Measurements from ENCODE around the gene DCLK2. TPM values are rescaled to one million over a fixed set of nuclear protein-coding genes. Genes with fewer than 3 reads are reported as not detected.

The DCLK2 gene
- total RNA-seq, 2 donors from 2014 or later: 7.7 to 9.9 TPM

DNA sequence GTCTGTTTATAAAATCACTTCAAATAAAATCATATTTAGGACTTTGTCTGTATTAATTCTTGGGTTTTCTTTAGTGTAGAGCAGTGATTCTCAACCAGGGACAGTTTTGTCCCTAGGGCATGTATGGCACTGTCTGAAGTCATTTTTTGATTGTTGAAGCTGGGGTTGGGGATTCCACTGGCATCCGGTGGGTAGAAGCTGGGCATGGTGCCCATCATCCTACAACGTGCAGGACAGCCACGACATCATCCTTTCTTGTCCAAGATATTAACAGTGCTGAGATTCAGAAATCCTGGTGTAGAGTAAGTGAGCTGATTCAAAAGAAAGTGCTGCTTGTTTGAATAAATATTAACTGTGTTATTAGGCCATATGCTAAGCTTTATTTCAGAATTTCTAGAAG is 28.6 kb downstream of the DCLK2 start:
- DNase-seq (no peak), ATAC-seq (no peak)
- intact Hi-C loops (cut with DNase I): no loop called here

DNA sequence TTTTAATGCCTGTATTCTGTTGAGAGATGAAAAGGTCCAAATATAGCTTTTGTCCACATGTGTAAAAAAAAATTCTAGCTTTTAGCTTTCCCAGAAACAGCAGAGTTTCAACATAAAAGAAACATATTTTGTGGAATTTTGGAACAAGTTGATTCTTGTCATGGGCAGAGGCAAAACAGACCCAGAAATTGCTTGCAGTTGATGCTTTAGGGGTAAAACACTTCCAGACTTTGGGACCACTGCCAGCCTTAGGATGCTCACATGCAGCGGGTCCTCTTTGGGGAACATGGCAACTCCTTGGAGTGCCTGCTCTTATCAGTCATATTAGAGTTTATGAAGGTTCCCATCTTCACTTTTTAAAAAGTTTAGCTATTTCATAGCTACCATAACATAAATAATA is 30.4 kb downstream of the DCLK2 start:
- ATAC-seq: no peak
- no peak for DNase-seq
- intact Hi-C loops (cut with DNase I): no loop called here

DNA sequence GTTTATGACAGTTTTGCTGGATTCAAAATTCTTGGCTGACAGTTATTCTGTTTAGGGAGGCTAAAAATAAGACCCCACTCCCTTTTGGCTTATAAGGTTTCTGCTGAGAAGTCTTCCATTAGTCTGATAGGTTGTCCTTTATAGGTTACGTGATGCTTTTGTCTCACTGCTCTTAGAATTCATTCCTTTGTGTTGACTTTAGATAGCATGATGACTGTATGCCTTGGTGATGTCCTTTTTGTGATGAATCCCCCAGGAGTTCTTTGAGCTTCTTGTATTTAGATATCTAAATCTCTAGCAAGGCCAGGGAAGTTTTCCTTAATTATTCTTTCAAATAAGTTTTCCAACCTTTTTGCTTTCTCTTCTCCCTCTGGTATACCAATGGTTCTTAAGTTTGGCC is 36.4 kb downstream of the DCLK2 start:
- DNase-seq: no peak
- ATAC-seq: no peak
- intact Hi-C loops (cut with DNase I): no loop called here

DNA sequence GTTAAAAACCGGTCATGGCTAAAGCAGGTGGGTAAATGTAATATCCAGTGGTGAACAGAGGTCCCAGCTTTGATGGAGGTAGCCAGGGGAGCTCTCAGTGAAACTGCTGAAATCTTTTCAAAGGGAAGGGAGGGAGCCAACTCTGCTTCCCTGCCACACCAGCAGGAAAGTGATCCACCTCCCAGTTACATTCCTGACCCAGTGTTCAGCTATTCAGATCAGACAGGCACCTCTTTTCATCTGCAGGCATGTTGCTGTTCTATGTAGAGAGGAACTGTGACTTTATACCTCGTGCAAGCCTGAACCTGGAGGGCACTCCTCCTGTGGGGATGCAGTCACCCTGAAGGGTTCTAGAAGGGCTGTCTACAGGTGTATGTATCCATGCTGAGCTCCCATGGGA is 37.6 kb downstream of the DCLK2 start:
- intact Hi-C loops (cut with DNase I): no loop called here
- ATAC-seq (no peak), DNase-seq (no peak)

DNA sequence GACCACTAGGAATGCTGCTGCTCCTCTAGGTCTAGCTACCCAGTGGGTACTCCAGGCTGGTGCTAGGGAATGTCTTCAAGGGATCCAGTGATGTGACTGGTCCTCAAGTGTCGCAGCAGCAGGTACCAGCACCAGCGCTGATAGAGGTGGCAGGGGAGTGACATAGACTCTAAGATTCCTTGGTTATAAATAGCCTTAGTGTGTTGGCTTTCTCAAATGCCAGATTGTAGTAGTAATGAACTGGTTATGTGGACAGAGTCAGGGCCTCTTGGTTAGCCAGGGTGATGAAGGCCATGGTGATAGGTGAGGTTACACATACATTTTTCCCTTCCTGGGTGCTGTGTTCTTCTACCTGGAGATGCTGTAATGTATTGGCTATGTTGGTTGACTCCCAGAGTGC is 38.3 kb downstream of the DCLK2 start:
- no peak for DNase-seq
- intact Hi-C loops (cut with DNase I): no loop called here

DNA sequence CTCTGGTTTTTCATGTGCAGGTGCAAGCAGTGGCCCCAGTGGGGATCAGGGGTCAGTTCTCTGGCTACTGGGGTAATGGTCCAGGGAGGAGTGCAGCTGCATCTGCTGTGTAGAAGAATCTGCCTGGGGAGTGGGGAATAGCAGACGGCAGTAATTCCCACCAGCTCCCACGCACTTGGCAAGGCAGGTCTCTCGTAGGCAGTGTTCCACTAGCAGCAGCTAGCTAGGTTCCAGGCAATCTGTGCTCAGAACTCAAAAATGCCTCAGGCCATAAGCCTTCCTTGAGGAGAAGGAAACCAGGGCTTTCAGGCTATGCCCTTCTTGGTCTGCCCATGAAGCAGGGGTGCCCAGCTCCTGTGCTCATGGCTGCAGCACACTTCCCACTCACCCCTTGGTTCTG is 38.8 kb downstream of the DCLK2 start:
- intact Hi-C loops (cut with DNase I): no loop called here
- ATAC-seq: peak; percentile 63 to 87
- no peak for DNase-seq

More for the DNA sequence above, 38.3 kb downstream of the DCLK2 start:
- ATAC-seq: peak; percentile 23 to 81

DNA sequence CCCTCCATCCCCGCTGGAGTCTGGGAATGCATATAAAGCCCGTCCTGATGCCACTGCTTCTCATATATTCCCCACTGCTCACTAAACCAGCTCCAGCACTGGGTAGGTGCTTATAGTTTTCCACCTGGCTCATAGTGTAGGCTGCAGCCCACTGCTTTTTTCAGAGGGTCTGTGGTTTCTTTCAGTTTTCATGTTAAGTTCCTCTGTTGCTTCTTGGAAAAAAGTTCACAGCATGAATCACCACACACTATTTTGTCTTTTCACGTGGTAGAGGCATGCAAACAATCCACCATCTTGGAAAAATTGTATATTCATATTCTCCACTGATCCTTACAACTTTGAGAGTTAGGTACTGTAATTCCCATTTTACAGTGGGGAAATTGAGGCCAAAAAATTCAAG is 39.4 kb downstream of the DCLK2 start:
- DNase-seq: no peak
- ATAC-seq: no peak
- intact Hi-C loops (cut with DNase I): no loop called here

DNA sequence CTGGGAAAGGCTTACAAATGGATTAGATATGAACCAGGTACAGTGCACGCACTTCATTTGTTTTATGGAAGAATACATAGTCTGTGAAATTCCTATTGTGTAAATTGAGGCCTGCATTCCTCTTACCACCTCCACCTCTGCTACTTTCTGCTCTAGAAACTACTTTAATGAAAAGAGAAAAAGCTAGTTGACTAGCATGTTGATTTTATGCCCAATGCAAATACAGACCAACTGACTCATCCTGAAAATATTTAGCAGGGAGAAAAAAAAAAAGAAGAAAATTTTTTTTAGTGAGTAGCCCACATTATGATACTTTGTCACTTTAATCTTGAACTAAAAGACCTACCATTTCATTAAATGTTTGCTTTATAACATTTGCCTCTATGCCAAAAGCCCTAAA is 41.2 kb downstream of the DCLK2 start:
- ATAC-seq (no peak), DNase-seq (no peak)
- intact Hi-C loops (cut with DNase I): no loop called here

DNA sequence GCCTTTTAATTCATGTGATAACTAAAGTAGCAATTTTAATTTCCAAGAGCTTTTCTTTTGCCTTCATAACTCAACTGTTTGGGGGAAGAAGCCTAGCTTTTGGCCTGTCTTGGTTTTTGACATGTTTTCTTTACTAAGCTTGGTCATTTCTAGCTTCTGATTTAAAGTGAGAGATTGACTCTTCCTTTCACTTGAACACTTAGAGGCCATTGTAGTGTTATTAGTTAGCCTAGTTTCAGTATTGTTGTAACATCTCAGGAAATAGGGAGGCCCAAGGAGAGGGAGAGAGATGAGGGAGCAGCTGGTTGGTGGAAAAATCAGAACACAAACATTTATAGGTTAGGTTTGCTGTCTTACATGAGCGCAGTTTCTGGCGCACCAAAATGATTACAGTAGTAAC is 44.8 kb downstream of the DCLK2 start:
- no peak for ATAC-seq
- intact Hi-C loops (cut with DNase I): no loop called here
- no peak for DNase-seq

DNA sequence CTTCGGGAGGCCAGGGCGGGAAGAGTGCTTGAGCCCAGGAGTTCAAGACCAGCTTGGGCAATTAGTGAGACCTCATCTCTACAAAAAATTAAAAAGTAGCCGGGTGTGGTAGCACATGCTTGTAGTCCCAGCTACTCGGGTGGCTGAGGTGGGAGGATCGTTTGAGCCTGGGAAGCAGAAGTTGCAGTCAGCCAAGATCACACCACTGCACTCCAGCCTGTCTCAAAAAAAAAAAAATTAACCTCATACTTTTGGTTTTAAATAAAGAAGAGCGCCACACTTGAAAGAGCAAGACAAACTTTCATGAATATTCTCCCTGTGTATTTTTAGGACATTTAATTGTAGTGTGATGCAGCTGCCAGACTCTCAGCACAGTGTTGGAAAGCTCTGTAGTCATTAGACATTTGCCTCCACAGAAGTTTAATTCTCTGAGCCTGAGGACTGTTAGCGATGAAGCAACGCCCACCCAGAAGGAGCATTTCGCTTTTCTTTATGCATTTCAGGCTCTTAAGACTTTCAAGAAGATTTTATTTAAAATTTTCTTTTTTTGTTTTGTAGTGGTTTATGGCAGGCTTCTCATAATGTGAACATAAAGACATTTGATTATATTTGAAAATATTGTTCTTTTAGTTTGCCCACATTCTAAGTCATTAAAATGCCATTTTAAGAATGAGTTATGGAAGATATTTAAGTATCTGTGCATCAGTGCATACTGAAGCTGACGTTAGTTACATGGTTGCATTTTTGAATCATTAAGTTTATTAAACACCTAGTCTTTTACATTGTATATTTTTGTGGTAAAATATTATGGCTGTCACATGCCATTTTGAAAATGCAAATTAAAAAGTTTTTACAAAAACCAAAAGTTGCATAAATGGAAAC is 45.8 kb downstream of the DCLK2 start:
- intact Hi-C loops (cut with DNase I): no loop called here
- DNase-seq (no peak), ATAC-seq (no peak)

DNA sequence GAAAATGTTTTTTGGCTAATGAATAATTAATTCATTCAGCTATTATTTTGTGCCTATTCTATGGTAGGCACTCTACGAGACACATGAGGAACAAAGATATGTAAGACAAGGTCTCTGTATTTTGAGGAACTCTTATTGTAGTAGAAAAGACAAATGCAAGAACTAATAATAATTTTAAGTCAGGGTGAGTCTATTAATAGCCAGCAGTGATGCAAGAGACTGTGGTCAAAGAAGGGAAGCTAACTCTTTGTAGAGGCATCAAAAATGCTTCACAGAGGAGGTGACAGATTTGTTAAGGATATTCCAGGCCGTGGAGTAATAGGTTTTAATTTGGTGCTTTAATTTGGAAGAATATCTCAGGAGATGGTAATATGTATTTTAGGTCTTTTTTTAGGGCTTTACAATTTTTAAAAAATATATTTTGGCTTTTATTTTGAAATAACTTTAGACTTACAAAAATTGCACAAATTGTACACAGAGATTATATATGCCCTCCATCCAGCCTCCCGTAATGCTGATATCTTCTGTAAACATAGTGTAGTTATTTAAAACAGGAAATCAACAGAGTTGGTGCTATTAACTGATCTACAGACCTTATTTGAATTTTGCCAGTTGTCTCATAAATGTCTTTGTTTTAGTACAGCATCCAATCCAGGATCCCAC is 48.1 kb downstream of the DCLK2 start:
- intact Hi-C loops (cut with DNase I): no loop called here
- DNase-seq (no peak), ATAC-seq (peak; percentile 44 to 66)

DNA sequence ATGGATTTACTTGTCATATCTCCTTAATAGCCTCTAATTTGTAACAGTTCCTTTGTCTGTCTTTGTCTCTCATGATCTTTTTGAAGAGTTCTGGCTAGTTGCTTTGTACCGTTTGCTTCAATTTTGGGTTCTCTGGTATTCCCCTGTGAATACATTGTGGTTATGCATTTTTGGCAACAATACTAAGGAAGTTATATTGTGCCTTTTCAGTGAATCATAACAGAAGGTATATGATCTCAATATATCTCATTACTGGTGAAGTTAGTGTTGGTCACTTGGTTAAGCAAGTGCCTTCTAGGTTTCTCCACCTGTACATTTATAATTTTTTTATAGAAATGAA is 48.6 kb downstream of the DCLK2 start:
- no peak for ATAC-seq
- intact Hi-C loops (cut with DNase I): no loop called here
- DNase-seq: no peak

DNA sequence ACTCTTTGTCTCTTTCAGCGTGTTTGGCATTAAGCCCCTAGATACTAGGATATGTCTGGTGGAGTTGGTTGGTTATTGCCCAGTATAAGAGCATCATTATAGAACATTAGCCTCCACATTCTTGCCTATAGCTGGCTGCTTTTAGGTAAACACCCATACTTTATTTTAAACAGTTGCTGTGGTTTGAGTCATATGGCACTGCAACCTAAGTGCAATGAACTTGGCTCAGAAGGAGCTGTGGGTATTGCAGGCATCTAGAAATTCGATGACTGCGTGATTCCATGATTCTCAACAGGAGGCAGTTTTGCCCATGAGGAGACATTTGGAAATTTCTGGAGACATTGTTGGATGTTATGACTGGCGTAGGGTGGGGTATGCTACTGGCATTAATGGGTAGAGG is 49.5 kb downstream of the DCLK2 start:
- intact Hi-C loops (cut with DNase I): no loop called here

DNA sequence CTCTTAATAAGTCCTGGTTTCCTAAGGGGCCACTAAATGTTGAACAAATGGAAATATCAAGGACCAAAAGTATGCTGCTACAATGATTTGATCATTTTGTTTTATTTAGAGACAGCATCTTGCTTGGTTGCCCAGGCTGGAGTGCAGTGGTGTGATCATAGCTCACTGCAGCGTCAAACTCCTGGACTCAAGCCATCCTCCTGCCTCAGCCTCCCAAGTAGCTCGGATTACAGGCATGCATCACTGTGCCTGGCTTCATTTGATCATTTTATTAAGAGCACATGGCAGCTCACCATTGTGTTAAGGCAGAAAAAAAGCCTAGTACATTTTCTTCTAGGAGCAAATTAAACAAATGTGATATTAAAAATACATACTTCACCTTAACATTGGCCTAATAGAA is 52.7 kb downstream of the DCLK2 start:
- no peak for ATAC-seq
- intact Hi-C loops (cut with DNase I): no loop called here
- DNase-seq: no peak

More for the DNA sequence above, 49.5 kb downstream of the DCLK2 start:
- DNase-seq: no peak
- no peak for ATAC-seq

DNA sequence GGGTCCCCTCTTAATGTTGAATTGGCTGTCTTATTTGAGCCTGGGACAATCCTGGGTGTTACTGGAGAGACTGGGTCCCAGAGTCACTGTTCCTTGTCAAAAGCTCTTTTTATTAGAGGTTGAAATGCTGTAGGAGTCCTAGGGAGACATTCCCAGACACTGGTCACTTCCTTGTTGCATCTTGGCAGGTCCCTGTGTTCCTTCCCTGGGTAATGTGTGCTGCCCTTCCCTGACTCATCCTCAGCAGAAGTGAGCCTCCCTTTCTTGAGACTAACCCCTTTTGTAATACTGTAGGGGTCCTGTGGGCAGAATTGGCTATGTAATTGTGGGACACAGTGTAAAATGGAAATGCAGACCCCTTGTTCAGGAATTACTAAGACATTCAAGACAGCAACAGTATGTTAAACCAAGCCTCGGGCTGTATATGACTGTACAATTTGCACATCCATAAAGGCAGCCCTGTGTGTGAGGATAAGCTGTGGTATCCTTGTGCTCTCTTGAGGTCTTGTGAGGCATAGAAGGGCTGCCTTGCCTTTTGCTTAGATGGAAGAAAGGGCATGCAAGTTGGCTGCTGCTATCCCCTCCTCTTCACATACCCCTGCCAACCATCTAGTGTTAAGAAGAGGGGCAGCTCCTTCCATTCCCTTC is 53.5 kb downstream of the DCLK2 start:
- intact Hi-C loops (cut with DNase I): no loop called here
- no peak for ATAC-seq
- DNase-seq: no peak

DNA sequence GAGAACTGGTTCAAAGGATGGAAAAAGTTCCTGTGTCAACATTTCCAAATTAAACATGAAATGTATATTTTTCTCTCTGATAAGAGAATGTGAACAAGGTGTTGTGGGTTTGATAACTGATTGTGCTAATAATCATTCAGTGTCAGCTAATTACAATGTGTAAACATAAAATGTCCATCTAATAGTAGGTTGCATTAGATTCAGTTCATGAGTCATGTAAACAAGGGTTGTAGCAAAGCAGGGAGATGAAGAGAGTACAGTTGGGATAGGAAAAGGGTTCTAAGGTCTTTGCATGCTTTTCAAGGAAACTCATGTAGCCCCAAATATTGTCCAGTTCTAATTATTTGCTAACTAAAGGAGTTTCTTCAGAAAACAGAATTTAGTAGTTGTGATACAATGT is 55.4 kb downstream of the DCLK2 start:
- DNase-seq (no peak), ATAC-seq (no peak)
- intact Hi-C loops (cut with DNase I): no loop called here

DNA sequence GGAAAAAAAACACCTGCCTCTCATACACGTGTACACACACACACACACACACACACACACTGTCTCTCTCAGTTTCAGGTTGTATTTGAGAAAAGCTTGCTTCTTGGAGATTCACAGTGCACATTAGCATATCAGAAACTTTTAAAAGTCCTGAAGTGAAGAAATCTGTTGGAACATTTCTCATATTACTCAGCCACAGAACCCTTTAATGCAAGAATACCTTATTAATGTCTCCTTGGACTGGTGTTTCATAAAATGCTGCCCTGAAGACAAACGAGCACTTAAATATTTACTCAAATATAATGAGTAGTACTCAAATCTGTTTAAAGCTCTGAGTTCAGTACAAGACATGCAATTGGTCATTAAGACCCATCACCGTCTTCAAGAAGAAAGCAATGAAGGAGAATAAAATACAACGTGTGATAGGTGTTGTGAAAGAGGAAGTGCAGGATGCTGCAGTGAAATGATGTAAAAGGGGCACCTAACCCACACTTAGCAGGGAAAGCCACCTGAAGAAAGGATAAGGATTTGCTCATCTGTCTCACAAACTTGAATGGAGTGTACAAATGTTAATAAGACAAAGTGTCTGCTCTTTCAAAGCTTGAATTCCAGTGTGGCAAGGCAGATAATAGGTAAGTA is 57.0 kb downstream of the DCLK2 start:
- no peak for DNase-seq
- ATAC-seq: no peak
- intact Hi-C loops (cut with DNase I): no loop called here

DNA sequence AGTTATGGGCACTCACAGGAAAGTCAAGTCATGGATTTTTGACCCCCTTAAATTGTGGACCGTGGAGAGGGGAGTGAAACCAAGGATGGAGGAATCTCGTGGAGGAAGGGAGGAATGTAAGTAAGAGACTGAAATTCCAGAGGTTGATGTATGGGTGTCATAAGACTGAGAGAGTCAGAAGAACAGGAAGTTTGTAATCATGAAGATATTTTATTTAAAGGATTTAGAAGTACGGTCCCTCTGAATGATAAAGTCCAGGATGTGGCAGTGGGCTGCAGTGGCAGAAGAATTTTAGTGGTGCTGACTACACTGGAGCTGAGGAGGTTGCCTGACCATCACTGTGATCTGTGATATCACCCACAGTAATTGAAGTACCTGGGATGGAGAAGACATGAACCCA is 57.8 kb downstream of the DCLK2 start:
- ATAC-seq (no peak), DNase-seq (no peak)
- intact Hi-C loops (cut with DNase I): no loop called here

DNA sequence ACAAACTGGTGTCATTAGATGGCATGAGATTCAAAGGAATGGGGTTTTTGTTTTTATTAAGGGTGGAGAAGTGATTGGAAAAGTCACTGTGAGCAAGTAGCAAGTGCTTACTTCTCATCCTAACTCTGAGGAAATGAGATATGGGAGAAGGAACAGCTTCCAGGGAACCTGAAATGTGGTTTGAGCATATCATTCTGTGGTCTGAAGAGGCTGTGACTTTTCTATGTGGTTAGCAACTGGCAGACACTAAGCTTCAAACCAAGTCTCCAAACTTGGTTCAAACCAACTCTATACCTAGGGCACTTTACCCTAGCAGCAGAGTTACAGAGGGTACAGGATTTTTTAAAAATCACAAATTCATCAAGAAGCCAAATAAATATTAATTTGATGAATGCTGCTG is 58.2 kb downstream of the DCLK2 start:
- no peak for ATAC-seq
- no peak for DNase-seq
- intact Hi-C loops (cut with DNase I): no loop called here

DNA sequence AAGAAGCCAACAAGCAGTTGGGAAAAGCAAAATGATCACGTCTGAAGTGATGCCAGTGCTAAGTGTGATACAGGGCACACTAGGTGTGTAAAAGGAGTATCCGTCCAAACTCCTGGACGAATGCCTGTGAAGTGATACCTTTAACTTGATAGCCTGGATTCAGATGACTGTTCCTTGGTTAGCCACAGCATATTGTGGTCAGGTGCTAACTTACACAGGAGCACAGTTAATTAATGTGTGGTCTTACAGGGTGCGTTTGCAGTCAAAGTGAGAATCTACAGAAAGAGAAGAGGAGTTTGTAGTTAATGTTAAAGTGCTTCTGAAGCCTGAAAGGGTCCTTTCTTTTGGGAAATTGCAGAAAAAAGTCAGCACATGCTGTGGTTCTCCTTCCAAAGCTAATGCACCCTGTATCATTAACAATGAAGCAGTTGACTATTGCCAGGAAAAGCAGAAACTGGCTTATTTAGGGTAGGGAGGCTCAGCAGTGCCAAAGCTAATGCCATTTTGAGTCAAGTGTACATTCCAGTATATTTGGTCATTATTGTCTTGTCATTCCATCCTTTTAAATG is 61.1 kb downstream of the DCLK2 start:
- DNase-seq (no peak), ATAC-seq (no peak)
- intact Hi-C loops (cut with DNase I): no loop called here
